ENCODE results near the gene SLC52A3.

DNA sequence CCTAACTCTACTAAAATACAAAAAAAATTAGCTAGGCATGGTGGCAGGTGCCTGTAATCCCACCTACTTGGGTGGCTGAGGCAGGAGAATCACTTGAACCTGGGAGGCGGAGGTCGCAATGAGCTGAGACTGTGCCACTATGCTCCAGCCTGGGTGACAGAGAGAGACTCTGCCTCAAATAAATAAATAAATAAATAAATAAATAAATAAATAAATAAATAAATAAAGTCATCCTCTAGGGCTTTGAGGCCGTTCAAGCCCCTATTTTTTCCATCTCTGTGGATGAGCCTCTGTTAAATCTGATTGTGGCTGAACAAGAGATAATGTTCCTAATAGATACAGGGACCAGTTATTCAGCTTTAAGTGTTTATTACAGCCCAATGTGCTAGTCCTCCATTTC, 33.4 kb upstream of the SLC52A3 start:
- TF ChIP-seq, protein P1, sequence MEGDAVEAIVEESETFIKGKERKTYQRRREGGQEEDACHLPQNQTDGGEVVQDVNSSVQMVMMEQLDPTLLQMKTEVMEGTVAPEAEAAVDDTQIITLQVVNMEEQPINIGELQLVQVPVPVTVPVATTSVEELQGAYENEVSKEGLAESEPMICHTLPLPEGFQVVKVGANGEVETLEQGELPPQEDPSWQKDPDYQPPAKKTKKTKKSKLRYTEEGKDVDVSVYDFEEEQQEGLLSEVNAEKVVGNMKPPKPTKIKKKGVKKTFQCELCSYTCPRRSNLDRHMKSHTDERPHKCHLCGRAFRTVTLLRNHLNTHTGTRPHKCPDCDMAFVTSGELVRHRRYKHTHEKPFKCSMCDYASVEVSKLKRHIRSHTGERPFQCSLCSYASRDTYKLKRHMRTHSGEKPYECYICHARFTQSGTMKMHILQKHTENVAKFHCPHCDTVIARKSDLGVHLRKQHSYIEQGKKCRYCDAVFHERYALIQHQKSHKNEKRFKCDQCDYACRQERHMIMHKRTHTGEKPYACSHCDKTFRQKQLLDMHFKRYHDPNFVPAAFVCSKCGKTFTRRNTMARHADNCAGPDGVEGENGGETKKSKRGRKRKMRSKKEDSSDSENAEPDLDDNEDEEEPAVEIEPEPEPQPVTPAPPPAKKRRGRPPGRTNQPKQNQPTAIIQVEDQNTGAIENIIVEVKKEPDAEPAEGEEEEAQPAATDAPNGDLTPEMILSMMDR (IDR thresholded peaks at IDR 0.05) = no peak
- no peak for TF ChIP-seq POLR2A (IDR thresholded peaks at IDR 0.05)
- TF ChIP-seq POLR2AphosphoS5 (IDR thresholded peaks at IDR 0.05) = no peak

Measured in stomach (tissue), 4 donors.